ENCODE data around the gene DSTN. TPM values are rescaled to one million over a fixed set of nuclear protein-coding genes. Genes with fewer than 3 reads are reported as not detected.

The DSTN gene
- total and polyA plus RNA-seq, 9 of the 15 experiments (the other 6 are each of a cell fraction or from before 2014, with no cell fraction given), result 25.7 to 88.3 (median 61.0) TPM

GRCh38 chr20:17569616-17570346 lies at the start of gene DSTN (continued):
- no peak for TF ChIP-seq MYC (IDR thresholded peaks at IDR 0.05; ENCODE audit: low read depth, low read length)
- TF ChIP-seq MYC (CRISPR knock-in tag; IDR thresholded peaks at IDR 0.05; ENCODE audit: borderline replicate concordance, low read depth), result no peak
- peak; percentile 66 for TF ChIP-seq CTBP1 (IDR thresholded peaks at IDR 0.05; ENCODE audit: borderline replicate concordance)
- TF ChIP-seq NR4A1 (CRISPR knock-in tag; IDR thresholded peaks at IDR 0.05), result no peak
- no peak for TF ChIP-seq NR4A1 (tag; IDR thresholded peaks at IDR 0.05)
- TF ChIP-seq DNMT1 (IDR thresholded peaks at IDR 0.05), result no peak
- TF ChIP-seq ZNF507 (tag; conservative IDR thresholded peaks at IDR 0.05), result no peak
- TF ChIP-seq IRF1 (CRISPR knock-in tag; IDR thresholded peaks at IDR 0.05; ENCODE audit: borderline replicate concordance), result no peak
- TF ChIP-seq ZNF134 (CRISPR knock-in tag; conservative IDR thresholded peaks at IDR 0.05), result peak; percentile 58
- TF ChIP-seq CREB1 (IDR thresholded peaks at IDR 0.05), result peak; percentile 58; the same call in 1 of the 2 replicates
- peak; percentile 78 for TF ChIP-seq CREB1 (CRISPR knock-in tag; IDR thresholded peaks at IDR 0.05)
- 0 out of 2 replicates have a peak, but pooled peaks have one; percentile 4 for TF ChIP-seq JUND (IDR thresholded peaks at IDR 0.05; ENCODE audit: borderline replicate concordance, low read depth, low read length)
- no peak for TF ChIP-seq JUND (tag; IDR thresholded peaks at IDR 0.05; ENCODE audit: borderline replicate concordance, low read depth, low read length)
- TF ChIP-seq CSDE1 (IDR thresholded peaks at IDR 0.05), result peak in 1 of 2 experiments; percentile 87; a peak in 2 of 4 replicates
- no peak for TF ChIP-seq MTA3 (IDR thresholded peaks at IDR 0.05; ENCODE audit: borderline replicate concordance)
- peak; percentile 77; the same call in 1 of the 2 replicates for TF ChIP-seq KLF13 (tag; IDR thresholded peaks at IDR 0.05; ENCODE audit: borderline replicate concordance, low read depth)
- peak; percentile 54 for TF ChIP-seq CHD1 (IDR thresholded peaks at IDR 0.05; ENCODE audit: low read length)
- no peak for TF ChIP-seq ZNF311 (CRISPR knock-in tag; IDR thresholded peaks at IDR 0.05)
- TF ChIP-seq CXXC5 (CRISPR knock-in tag; IDR thresholded peaks at IDR 0.05), result peak; percentile 71; the same call in 1 of the 2 replicates
- no peak for TF ChIP-seq USF1 (CRISPR knock-in tag; IDR thresholded peaks at IDR 0.05)
- TF ChIP-seq POLR2A (conservative IDR thresholded peaks at IDR 0.05), result 0 out of 2 replicates have a peak, but pooled peaks have one; percentile 51
- peak; percentile 38; the same call in 1 of the 2 replicates for TF ChIP-seq ARID4B (CRISPR knock-in tag; IDR thresholded peaks at IDR 0.05)
- 0 out of 2 replicates have a peak, but pooled peaks have one; percentile 35 for TF ChIP-seq ETS1 (conservative IDR thresholded peaks at IDR 0.05; ENCODE audit: control insufficient read depth, low read depth, low read length)
